Adrenal gland (tissue), 5 donors: ENCODE results near the gene DSCAML1.

Experiments used
- POLR2A ChIP-seq, 2 donors: fragments of 450-650 bp; IDR thresholded peaks; one replicate each; pipeline ENCODE4 v1.6.1; 2017; ENCODE audit warnings: antibody characterized with exemption in 2 of 2, mild to moderate bottlenecking in 2 of 2, moderate library complexity in 1 of 2
- TF ChIP-seq, protein P1 (sequence below), 6 experiments: fragments of 450-650 bp in 4 of 6; fragments of 200-600 bp in 2 of 6; sonication (generic) in 1 of 6; IDR thresholded peaks; 1 replicate in 5 of 6; 2 replicates in 1 of 6; pipeline versions ENCODE4 v1.5.1 to v1.8.0; 2016 to 2021; ENCODE audit warnings: antibody characterized with exemption in 6 of 6, mild to moderate bottlenecking in 2 of 6, moderate library complexity in 1 of 6
- donor health status: DM: no; HTN: no; CAD: no.

DNA sequence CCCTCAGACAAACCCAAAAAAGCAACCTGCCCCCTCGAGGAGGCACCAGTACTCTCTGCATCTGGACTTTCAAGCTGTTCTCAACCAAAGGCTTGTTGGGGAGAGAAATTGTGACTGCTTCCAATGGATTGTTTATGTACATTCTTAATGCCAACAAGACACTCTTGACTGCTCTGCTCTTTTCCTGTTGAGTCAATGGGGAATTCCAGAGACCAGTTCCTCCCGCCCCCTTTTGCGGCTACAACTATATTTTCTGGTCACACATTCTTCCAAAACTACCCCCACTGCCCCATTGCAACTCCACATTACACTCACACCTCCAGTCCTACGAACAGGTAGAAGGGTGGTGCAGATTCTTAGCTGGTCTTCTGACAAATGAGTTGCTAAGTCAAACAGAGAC, 187.0 kb downstream of the DSCAML1 start:
- TF ChIP-seq, protein P1, sequence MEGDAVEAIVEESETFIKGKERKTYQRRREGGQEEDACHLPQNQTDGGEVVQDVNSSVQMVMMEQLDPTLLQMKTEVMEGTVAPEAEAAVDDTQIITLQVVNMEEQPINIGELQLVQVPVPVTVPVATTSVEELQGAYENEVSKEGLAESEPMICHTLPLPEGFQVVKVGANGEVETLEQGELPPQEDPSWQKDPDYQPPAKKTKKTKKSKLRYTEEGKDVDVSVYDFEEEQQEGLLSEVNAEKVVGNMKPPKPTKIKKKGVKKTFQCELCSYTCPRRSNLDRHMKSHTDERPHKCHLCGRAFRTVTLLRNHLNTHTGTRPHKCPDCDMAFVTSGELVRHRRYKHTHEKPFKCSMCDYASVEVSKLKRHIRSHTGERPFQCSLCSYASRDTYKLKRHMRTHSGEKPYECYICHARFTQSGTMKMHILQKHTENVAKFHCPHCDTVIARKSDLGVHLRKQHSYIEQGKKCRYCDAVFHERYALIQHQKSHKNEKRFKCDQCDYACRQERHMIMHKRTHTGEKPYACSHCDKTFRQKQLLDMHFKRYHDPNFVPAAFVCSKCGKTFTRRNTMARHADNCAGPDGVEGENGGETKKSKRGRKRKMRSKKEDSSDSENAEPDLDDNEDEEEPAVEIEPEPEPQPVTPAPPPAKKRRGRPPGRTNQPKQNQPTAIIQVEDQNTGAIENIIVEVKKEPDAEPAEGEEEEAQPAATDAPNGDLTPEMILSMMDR (IDR thresholded peaks at IDR 0.05): no peak
- no peak for TF ChIP-seq POLR2A (IDR thresholded peaks at IDR 0.05)
